Activated T-cell treated with anti-CD3 and anti-CD28 coated beads for 48 hours (primary cell): Measurements from ENCODE around the gene CELSR3.

Experiments used
- DNase-seq: peaks from one replicate; pipeline ENCODE4 v3.0.0-alpha.2; 2020; ENCODE audit warnings: low read depth

Gene CELSR3

DNA sequence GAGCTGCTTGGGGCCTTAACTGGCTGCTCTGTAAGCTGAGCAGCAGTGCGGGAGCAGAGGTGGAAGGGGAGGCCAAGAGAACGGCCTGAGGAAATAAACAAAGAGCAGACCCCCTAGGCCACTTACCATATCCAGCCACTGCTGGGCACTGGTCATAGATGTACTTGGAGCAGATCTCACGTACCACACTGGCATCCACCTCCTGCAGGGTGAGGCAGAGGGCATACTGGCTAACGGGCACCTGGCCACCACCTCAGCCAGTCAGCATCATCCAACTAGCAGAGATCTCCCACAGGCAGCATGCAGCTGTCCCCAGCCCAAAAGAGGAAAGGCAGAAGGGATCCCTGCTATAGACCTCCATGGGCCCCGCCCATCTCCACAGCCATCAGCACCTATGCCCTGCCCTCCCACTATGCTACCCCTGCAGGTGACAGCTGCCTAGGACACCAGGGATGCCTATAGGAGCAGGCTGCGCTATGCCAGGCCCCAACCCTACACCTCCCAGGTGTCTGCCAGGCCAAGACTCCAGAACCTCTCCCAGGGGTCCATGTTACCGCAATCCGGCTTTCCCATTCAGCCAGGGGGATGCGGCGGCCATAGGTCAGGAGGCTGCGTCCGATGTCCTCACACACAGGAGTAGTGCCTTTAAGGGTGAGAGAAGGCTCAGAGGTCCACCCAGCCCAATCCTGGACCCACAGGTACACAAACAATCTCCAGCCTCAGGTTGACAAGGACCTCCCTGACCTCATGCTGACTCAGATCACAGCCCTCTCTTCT lies 63.0 kb downstream of the CELSR3 start:
- DNase-seq, result no peak

DNA sequence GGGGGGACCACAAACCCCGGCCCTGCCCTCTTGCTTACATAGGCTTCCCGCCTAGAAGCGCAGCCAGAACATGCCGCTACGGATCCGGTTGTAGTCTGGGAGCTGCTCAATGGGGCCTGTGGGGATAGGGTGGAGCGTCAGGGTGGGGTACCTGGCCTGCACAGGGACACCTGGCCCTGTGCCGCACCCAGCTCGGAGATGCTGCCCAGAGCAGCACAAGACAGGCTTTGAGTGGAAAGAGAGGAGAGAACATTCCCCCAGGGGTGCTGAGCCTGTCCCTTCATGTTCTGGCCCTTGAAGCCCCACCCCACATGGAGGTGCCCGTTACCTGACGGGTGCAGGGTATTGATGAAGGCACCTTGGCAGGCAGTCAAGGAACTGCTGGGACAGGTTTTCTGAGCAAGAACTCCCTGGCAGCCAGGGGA lies 63.6 kb downstream of the CELSR3 start:
- DNase-seq, result no peak

DNA sequence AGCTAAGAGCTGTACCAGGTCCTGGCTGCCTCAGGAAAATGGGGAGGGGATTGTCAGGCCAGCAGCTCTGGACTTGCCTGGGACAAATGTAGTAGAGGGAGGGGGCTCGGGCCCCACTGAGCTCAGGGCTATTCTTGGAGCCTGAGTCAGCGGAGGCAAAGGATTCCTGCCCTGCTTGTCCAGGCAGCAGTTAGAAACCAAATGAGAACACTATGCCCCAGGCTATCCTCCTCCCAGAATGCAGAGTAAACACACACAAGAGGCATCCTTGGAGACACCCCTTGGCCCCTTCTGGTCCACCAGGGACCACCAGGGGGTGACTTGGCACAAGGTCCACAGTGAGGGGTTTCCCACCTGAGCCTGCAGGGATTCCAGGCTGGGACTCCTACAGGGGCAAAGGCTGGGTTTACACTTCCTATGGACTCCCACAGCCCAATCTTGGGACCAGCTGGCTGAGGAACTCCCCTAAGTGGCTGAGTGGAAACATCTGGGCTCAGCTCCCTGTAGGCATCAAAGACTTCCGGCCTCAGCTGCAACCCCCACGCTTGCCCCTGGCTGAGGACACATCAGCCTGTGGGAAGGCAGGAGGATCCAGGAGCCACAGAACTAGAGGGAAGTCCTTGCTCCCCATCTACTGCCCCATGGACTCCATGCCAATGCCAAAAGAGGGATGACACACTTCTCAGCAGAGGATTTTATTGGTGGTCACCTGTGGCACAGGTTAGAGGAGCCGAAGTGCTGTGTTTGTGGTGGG lies 64.2 kb downstream of the CELSR3 start:
- DNase-seq, result no peak

DNA sequence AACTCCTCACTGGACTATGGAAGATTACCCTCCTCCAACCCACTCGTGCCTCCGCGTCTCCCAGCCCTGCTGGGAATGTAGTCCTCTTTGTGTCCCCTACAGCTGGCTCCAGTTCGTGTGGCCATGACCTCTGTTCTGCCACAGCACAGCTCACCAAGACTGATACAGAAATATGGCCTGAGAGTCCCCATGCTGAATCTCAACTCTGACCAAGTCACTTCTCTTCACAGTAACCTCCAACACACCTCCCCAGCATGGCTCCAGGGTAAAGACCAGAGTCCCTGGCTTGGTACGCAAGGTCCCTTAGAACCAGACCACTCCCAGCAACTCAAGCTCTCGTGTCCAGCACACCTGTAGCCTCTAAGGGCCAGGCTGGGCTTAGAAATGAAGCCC lies 65.3 kb downstream of the CELSR3 start:
- DNase-seq, result no peak

DNA sequence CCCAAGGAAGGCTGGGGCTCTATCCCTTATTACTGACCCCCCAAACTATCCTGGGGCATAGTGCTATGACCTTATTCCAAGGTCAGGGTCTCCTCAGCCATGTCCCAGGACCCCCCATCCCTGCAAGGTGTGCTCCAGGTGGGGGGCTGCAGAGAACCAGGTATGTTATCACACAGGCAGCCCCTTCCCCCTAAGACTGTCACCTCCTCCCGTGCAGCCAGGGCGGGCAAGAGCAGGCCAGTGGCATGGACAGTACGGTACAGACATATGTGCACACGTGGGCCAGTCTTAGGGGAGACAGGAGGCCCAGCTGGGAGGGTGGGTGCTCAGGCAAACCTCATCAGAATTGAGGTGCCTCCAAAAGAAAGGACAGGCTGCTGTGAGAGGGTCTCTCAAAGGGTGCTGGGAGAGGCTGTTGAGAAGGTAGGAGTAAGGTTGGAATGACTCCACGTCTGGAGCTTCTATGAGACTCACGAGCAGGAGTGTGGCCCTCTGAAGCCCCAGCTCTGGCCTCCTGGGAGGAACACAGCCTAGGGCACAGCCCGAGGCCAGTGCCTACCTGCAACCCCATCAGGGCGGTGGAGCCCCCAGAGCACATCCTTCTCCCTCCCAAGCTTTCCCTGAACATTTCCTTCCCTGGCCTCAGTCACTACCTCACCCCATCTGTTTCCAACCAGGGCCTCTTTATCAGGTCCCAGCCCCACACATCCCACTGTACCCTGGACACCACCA lies 65.8 kb downstream of the CELSR3 start:
- DNase-seq, result no peak

DNA sequence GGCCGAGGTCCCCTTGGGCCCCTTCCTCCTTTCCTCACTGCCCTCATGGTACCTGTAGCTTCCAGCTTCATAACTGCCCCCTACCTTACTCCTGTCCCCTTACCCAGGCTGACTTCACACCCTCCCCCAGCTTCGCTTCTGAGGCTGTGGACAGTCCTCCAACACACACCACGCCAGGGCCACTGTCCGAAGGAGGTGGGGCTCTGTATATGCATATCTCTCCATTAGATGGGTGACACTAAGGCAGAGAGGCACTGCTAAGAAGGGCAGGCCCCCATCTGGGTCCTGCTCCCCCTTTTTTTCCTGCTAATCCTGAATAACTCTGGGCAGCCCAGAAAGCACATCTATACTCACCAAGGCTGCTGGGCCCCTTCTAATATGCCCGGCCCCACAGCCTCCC lies 66.5 kb downstream of the CELSR3 start:
- DNase-seq, result no peak

DNA sequence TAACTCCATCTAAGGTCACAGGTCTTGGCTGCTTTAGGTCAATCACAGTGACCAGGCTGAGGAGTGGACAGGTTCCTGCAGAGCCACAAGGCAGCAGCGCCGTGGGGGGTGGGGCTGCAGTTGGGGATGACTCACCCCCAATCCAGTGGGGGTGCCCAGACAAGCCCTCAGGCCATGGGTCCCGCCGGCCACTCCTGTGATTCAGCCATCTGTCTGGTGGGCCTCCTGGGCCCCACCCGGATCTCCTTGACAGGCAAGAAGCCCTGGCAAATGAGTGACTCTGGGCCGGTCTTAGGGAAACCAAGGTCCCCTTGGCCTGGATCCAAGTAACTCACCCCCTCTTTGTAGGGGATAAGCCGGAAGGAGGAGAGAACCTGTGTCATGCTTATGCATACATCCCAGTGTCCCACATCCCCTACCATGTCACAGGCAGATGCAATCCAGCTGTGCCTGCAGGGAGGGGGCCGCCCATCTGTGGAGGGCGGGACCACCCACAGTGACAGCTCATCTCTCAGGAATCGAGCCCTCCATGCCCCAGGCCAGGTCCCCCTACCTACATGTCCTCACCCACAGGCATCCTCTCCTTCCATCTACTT lies 67.1 kb downstream of the CELSR3 start:
- DNase-seq, result no peak

DNA sequence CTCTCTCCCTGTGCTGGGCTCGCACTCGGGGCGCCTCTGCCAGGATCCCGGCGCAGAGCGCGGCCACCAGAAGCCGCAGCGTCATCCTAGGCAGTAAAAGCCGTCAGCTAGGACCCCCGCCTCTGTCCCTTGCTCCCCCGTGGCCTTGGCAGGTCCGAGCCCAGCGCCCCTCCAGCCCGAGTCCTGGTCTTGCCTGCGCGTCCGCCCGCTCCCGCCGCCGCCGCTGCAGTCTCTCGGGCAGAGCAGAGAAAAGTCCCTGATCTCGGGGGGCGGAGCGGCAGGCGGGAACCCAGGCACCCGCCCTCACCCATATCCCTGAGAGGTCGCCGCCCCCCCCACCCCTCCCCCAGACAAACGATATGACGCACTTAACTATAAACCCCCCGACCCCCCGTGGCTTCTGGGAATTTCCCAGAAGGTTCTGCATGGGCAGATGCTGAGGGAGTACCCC lies 67.6 kb downstream of the CELSR3 start, which contains the start of gene COL7A1:
Gene COL7A1 (minus strand): TSS at position 255 of the 451 bp plus-strand sequence. CDS start 170 bp downstream, at position 85.
- DNase-seq, result no peak

DNA sequence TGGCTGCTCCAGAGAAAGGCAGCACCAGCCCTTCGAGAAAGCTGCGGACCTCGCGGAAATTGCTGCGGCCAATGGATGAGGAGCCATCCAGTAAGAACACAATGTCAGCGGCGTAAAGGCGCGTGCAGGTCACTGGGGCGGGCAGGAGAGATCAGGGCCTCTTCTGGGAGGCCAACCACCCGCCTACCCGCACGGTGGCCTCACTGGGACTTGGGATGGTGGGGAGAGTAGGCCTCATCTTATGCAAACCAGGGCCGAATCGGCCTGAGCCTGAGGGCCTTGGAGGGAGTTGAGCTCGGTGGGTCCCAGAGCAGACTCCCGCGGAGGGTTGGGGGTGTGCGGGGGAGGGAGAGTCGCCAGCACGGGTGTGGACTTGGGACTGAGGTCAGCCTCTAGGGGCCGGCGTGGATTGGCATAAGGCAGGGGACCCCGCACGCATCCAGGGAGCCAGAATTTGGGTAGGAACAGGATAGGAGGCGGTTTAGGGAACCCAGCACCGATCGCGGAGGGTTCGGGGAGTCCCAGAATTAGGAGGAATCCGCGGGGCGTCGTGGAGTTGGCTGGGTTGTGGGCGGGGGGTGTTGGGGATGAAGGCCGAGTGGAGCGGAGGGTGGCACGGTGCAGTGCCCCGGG lies 68.2 kb downstream of the CELSR3 start:
- no peak for DNase-seq

DNA sequence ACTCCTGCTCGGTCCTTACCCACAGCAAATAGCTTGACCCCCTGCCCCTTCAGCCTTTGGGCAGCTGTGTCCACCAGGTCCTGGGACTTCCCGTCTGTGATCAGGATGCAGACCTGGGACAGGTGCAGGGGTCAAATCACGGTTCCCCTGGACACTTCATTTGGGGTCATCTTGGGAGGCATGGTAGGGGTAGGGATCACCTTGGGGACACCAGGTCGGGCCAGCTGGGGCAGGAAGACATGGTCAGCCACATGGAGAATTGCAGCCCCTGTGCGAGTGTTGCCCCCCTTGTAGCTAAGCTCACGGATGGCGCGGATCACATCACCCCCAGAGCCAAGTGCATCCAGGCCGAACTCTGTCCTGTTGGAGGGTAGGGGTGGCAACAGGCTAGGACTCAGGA lies 69.3 kb downstream of the CELSR3 start:
- no peak for DNase-seq

DNA sequence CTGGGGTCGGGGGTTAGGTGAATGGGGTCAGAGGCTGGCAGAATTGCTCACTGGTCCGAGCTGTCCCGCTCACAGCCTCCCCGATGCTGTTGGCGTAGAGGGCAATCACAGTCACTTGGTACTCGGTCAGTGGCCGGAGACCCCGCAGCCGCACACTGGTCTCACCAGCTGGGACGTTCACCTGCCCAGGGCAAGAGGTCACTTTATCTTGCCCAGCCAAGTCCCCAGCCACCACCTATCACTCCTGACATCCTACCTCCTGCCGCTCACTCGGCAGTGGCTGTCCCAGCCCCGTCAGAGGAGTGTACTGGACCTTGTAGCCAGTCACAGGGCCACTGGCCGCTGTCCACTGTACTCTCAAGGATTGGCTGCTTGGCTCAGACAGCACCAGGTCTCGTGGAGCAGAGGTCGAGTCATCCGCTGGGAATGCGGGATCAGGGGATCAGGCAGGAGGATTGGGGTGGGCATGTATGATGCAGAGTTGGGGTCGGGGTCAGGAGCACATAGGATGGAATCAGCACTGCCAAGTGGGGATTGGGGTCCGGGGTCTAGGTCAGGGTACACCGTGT lies 70.1 kb downstream of the CELSR3 start:
- no peak for DNase-seq

DNA sequence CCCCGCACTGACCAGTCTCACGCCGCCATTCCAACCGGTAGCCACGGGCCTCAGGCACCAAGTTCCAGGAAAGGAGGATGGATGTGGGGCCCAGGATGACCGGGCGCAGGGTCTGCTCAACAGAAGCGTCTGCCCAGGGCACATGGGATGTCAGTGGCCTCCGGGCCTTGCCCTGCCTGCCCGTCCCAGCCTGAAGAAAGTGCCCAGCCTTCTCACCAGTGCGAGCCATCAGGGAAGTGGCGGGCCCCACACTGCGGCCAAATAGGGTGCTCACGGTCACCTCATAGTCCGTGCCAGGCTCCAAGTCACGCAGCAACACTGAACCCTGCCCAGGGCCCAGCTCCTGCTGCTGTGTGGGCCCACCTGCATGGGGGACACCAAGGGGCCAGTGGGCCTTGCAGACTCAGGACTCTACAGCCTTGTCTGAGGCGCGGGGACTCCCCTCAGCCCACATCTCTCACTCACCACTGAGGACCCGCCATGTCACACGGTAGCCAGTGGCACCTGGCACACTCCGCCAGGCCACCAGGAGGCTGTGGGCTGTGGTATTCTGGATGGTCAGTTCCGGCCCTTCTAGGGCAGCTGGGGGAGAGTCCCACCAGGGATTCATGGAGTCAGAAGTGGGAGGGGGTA lies 70.7 kb downstream of the CELSR3 start:
- DNase-seq, result no peak

DNA sequence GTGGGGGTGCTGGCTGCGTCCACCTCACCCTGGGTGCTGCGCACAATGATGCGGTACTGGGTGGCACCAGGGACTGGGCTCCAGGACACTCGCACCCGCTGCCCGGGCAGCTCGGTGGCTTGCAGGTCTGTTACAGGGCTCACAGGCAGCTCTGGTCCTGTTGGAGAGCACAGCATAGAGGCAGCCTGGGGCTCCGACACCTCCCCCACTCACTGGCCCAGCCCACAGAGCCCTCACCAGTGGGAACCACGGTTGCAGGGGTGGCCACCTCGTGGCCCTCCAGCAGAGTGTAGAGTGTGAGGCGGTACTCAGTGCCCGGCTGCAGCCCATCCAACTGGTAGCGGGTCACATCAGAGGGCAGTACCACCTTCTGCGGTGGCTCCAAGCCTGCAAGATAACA lies 71.2 kb downstream of the CELSR3 start:
- DNase-seq, result no peak

DNA sequence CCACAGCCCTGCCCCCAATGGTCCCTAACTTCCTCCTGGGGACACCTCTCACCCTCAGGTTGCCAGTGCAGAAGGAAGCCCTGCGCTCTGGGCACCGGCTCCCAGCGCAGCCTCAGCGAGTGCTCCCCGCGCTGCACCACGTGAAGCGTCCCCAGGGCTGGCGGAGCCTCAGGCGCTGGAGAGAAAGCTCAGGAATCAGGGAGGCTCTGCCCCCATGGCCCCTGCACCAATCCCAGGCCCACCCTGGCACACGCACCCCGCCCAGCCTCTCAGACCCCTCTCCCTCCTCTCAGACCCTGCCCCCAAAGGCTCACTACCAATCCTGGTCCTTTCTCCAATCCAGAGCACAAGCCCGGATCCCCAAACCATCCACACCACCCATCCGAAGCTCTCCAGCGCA lies 74.5 kb downstream of the CELSR3 start:
- DNase-seq, result no peak

DNA sequence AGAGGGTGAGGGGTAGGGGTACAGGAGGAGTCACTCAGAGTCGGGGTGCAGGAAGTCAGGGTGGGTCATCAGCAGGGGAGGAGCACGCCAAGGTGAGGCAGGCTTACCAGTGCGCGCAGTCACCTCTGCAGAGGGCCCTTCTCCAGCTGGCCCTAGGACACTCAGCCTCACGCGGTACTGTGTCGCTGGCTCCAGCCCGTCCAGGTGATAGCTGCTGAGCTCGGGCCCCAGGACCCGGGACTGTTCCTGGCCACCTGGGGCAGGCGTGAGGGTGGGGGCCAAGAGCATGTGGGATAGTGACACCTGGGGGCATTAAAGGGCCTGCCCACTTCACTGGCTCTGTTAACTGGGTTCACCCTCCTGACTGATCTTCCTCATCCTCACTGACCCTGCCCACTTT lies 75.0 kb downstream of the CELSR3 start:
- no peak for DNase-seq
